Left ventricle myocardium inferior (tissue), 1 donor: ENCODE results near the gene DCTN2. TPM values are rescaled to one million over a fixed set of nuclear protein-coding genes. Genes with fewer than 3 reads are reported as not detected.
A peak's percentile ranks its signal among the peaks of the same experiment; 100 is the strongest.
"Not testable (repeated sequence)": the region's sequence is repeated elsewhere in the genome, so short reads cannot be mapped to it uniquely, and the experiment has no call there.

ENCODE experiments used
- DNase-seq: peaks from one replicate; pipeline ENCODE4 v3.0.0-alpha.2; 2020
- H3K27ac ChIP-seq: fragments of 200-600 bp; replicated peaks from 2 replicates; pipeline ENCODE4 v1.8.0; 2021
- H3K27me3 ChIP-seq: fragments of 200-600 bp; 2 replicates; pipeline ENCODE4 v1.8.0; 2021; ENCODE audit warnings: low read depth
- H3K36me3 ChIP-seq: fragments of 200-600 bp; 2 replicates; pipeline ENCODE4 v1.8.0; 2021
- H3K4me1 ChIP-seq: fragments of 200-600 bp; 2 replicates; pipeline ENCODE4 v1.8.0; 2021
- H3K4me3 ChIP-seq: fragments of 200-600 bp; 2 replicates; pipeline ENCODE4 v1.8.0; 2021; ENCODE audit warnings: mild to moderate bottlenecking, moderate library complexity
- H3K9me3 ChIP-seq: fragments of 200-600 bp; replicated peaks from 2 replicates; pipeline ENCODE4 v1.8.0; 2021
- intact Hi-C: fragments of 100-400 bp; cut with micrococcal nuclease; formaldehyde crosslinking; loops from one replicate; pipeline ENCODE4 v1.11.0; 2022
- total RNA-seq: library from RNA; stranded (reverse); fragmentation: NEBNext Ultra II Directional; extraction: Animal tissue kit (Norgen Biotek cat#: 25700); gene quantifications from one replicate; pipeline ENCODE4 v1.2.1, GENCODE V29; 2021
- TF ChIP-seq, protein P1 (sequence below): fragments of 200-600 bp; IDR thresholded peaks from 2 replicates; pipeline ENCODE4 v1.8.0; 2021; ENCODE audit warnings: antibody characterized with exemption, mild to moderate bottlenecking, borderline replicate concordance
- donor health status: DM: no; HTN: yes; CAD: no; lungs with severe emphysema.

The DCTN2 gene
- total RNA-seq, 1 donor from 2014 or later, result 87.8 TPM

DNA sequence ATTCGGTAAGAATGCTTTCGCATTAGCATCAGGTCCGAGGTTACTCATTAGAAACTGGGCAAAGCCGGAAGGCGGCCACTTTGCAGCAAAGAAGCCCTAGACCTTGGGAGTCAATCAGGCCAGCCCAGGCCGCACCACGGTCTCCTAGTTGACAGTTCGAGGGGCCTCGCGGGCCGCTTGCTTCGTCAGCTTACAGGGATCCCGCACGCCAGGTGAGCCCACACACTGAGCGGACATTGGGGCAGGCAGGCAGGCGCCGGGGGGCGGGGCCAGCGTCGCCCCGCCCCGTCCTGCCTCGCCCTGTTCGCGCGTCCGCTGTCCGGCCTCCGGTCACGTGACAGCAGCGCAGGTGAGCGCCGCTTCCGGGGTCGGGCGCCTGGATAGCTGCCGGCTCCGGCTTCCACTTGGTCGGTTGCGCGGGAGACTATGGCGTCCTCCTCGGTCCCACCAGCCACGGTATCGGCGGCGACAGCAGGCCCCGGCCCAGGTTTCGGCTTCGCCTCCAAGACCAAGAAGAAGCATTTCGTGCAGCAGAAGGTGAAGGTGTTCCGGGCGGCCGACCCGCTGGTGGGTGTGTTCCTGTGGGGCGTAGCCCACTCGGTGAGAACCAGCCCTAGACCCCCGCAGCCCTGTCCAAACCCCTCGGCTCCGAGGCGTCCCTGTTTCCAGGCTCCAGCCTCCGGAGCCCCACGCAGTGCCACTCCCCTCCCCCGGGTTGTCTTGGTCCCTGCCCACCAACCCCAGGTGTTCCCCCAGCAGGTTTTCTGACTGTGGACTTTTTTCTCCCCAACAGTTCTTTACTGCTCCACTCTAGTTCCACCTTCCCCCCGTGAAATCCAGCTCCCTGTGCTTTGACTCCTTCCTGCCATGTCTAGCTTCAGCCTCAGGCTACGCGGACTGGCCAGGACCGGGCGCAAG, 44.1 kb upstream of the DCTN2 start, which contains the start of gene PIP4K2C:
Gene PIP4K2C (plus strand): TSS at position 329 of the 918 bp plus-strand sequence. CDS start 98 bp downstream, at position 427.
- intact Hi-C loops, result no loop called here
- H3K4me1 ChIP-seq, result peaks cover 26% of the 10 kb centered on the region
- peaks cover 17% of the 10 kb centered on the region for H3K36me3 ChIP-seq
- peak within 1 kb of the TSS; percentile 88 for H3K4me3 ChIP-seq
- DNase-seq, result peak; percentile 81
- no peaks in the 10 kb centered on the region for H3K9me3 ChIP-seq
- H3K27me3 ChIP-seq, result peaks cover 23% of the 10 kb centered on the region
- TF ChIP-seq, protein P1, sequence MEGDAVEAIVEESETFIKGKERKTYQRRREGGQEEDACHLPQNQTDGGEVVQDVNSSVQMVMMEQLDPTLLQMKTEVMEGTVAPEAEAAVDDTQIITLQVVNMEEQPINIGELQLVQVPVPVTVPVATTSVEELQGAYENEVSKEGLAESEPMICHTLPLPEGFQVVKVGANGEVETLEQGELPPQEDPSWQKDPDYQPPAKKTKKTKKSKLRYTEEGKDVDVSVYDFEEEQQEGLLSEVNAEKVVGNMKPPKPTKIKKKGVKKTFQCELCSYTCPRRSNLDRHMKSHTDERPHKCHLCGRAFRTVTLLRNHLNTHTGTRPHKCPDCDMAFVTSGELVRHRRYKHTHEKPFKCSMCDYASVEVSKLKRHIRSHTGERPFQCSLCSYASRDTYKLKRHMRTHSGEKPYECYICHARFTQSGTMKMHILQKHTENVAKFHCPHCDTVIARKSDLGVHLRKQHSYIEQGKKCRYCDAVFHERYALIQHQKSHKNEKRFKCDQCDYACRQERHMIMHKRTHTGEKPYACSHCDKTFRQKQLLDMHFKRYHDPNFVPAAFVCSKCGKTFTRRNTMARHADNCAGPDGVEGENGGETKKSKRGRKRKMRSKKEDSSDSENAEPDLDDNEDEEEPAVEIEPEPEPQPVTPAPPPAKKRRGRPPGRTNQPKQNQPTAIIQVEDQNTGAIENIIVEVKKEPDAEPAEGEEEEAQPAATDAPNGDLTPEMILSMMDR, result no peak
- peak within 1 kb of the TSS; percentile 82 for H3K27ac ChIP-seq

DNA sequence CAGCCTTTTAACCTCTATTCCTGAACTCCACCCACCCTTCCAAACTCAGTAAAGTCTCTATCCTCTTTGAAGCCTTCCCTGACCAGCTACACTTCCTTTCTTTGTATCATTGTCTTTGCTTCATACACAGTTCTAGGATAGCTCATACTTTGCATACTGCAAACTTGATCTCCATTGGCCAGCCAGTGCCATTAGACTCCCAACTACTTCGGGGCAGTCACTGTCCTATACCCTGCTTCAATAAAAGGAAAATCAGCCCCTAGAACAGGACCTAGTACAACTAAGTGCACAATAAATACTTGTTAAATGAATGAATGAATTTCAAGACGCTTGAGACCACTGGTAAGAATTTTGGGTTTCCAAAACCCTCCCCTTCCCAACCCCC, 43.5 kb upstream of the DCTN2 start:
- intact Hi-C loops, result no loop called here
- H3K27ac ChIP-seq, result peak overlapping the region; percentile 82
- no peaks in the 10 kb centered on the region for H3K9me3 ChIP-seq
- TF ChIP-seq, protein P1, result no peak
- H3K4me3 ChIP-seq, result peak overlapping the region; percentile 88
- no peak for DNase-seq
- H3K4me1 ChIP-seq, result peaks cover 26% of the 10 kb centered on the region
- H3K27me3 ChIP-seq, result peaks cover 29% of the 10 kb centered on the region
- H3K36me3 ChIP-seq, result peaks cover 10% of the 10 kb centered on the region

DNA sequence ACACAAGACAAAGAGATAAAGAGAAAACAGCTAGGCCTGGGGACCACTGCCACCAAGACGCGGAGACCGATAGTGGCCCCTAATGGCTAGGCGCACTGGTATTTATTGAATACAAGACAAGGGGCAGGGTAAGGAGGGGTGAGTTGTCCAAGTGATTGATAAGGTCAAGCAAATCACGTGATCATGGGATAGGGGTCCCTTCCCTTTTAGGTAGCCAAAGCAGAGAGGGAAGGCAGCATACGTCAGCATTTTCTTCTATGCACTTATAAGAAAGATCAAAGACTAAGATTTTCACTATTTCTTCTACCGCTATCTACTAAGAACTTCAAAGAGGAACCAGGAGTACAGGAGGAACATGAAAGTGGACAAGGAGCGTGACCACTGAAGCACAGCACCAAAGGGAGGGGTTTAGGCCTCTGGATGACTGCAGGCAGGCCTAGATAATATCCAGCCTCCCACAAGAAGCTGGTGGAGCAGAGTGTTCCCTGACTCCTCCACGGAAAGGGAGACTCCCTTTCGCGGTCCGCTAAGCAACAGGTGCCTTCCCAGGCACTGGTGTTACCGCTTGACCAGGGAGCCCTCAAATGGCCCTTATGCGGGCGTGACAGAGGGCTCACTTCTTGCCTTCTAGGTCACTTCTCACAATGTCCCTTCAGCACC, 42.1 kb upstream of the DCTN2 start:
- H3K36me3 ChIP-seq, result not testable (repeated sequence)

DNA sequence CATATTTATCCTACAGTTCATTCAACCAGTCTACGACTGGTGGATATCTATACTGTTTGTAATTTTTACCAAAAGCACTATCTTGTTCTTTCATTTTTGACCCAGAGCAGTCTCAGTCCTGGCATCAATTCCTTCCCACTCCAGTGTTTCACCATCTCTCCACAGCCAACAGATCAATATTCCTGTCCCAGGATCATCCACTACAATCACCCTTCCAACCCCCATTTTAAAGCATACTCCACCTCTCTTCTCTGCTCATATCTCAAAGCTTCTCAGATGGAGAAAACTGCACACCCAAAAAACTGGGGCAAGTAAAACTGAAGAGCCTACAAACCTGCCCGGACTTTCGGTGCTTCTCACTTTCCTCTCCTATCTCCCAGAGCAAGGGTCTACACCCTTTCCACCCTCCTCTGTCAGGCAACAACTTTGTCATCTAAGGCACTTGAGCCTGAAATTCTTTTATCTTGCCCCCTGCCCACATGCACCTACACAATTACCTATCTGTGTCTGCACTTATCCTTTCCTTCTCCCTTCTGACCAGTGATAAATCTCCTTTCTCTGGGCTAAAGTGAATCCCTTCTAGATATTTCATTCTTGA, 39.9 kb upstream of the DCTN2 start:
- intact Hi-C loops, result no loop called here
- DNase-seq, result no peak
- peaks cover 40% of the 10 kb centered on the region for H3K27me3 ChIP-seq
- TF ChIP-seq, protein P1, result no peak
- H3K27ac ChIP-seq, result no peak overlapping the region
- H3K4me3 ChIP-seq, result no peak overlapping the region
- peaks cover 18% of the 10 kb centered on the region for H3K4me1 ChIP-seq
- no peaks in the 10 kb centered on the region for H3K9me3 ChIP-seq
- H3K36me3 ChIP-seq, result no peaks in the 10 kb centered on the region

More for the DNA sequence above, 42.1 kb upstream of the DCTN2 start:
- intact Hi-C loops, H3K4me3 ChIP-seq, H3K9me3 ChIP-seq, DNase-seq, H3K27ac ChIP-seq: not testable (repeated sequence)
- Histone ChIP-seq H3K4me1 (peaks cover 26% of the 10 kb centered on the region), H3K27me3 (peaks cover 29% of the 10 kb centered on the region)

DNA sequence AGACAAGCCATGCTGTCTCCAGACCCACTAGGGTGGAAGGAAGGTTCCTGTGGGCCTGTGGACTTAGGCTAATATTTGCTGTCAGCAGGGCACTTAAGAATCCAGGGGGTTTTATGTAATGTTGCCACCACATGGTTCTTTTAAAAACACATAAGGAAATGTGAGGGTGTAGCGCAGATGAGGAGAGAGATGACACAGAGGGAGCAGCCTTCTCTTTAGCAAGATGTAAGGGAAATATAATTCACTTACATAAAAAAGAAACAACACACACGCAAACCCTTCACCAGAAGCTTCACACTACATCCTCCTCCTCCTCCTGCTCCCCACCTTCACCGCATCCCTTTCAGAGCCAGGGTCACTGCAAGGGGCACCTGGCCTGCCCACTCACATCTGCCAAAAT, 39.1 kb upstream of the DCTN2 start:
- no peaks in the 10 kb centered on the region for H3K9me3 ChIP-seq
- intact Hi-C loops, result no loop called here
- no peak overlapping the region for H3K27ac ChIP-seq
- TF ChIP-seq, protein P1, result no peak
- no peaks in the 10 kb centered on the region for H3K36me3 ChIP-seq
- no peak for DNase-seq
- H3K4me1 ChIP-seq, result peaks cover 10% of the 10 kb centered on the region
- no peak overlapping the region for H3K4me3 ChIP-seq
- peaks cover 48% of the 10 kb centered on the region for H3K27me3 ChIP-seq
